H1 (cell line): ENCODE data around the gene IGLL1. TPM values are rescaled to one million over a fixed set of nuclear protein-coding genes. Genes with fewer than 3 reads are reported as not detected.

Source experiments
- CTCF ChIA-PET: fragments of 300-600 bp; sonication (Branson Sonifier 250); formaldehyde crosslinking; loops from one replicate; lab custom pipeline; 2021; ENCODE audit not compliant: partially characterized antibody; lab: Charles Lee
- POLR2A ChIA-PET: fragments of 300-600 bp; sonication (Branson Sonifier 250); formaldehyde crosslinking; loops from one replicate; lab custom pipeline; 2021; ENCODE audit warnings: inconsistent platforms; ENCODE audit not compliant: partially characterized antibody; lab: Charles Lee
- DNase-seq, 2 experiments: peaks; one replicate each; pipeline versions ENCODE4 v3.0.0 to v3.0.0-alpha.2; 2010 to 2022; ENCODE audit warnings: low spot score in 2 of 2, low read depth in 1 of 2, mixed read lengths in 1 of 2
- FAIRE-seq: peaks from 2 replicates; lab custom pipeline; 2011; peaks lifted over from hg19 to GRCh38; lab: Jason Lieb, UNC
- H2AFZ ChIP-seq: 2 replicates; pipeline ENCODE4 v1.8.1; 2012; ENCODE audit warnings: low read length, inconsistent platforms
- H2AK5ac ChIP-seq: 2 replicates; pipeline ENCODE4 v1.6.1; 2013; ENCODE audit warnings: low read depth, low read length
- H2BK120ac ChIP-seq: replicated peaks from 2 replicates; pipeline ENCODE3; 2013; ENCODE audit warnings: low read depth, low read length, inconsistent platforms
- H2BK12ac ChIP-seq: 2 replicates; pipeline ENCODE4 v1.6.1; 2013; ENCODE audit warnings: low read depth, low read length
- H2BK15ac ChIP-seq: 2 replicates; pipeline ENCODE4 v1.6.1; 2013; ENCODE audit warnings: low read length
- H2BK20ac ChIP-seq: 2 replicates; pipeline ENCODE4 v1.6.1; 2013; ENCODE audit warnings: low read length
- H2BK5ac ChIP-seq: 2 replicates; pipeline ENCODE4 v1.6.1; 2013; ENCODE audit warnings: low read depth, low read length
- H3K14ac ChIP-seq: 2 replicates; pipeline ENCODE4 v1.6.1; 2013; ENCODE audit warnings: inconsistent platforms; ENCODE audit not compliant: insufficient read length
- H3K18ac ChIP-seq: 2 replicates; pipeline ENCODE4 v1.6.1; 2013; ENCODE audit warnings: low read length; ENCODE audit errors: extremely low read depth
- H3K23ac ChIP-seq: 2 replicates; pipeline ENCODE4 v1.6.1; 2013; ENCODE audit warnings: inconsistent platforms; ENCODE audit not compliant: insufficient read length
- H3K23me2 ChIP-seq: 2 replicates; pipeline ENCODE4 v1.6.1; 2013; ENCODE audit warnings: low read depth, low read length
- H3K27ac ChIP-seq: 2 replicates; pipeline ENCODE4 v1.6.1; 2011; ENCODE audit warnings: low read depth, low read length, inconsistent platforms
- H3K27me3 ChIP-seq, 4 experiments: replicated peaks in 1 of 4; 1 replicate in 1 of 4; 2 replicates in 3 of 4; pipeline versions ENCODE4 v1.6.1 to v1.8.1; 2011 to 2013; ENCODE audit warnings: low read length in 3 of 4, mild to moderate bottlenecking in 3 of 4, inconsistent platforms in 2 of 4, mixed read lengths in 2 of 4, moderate library complexity in 1 of 4; ENCODE audit not compliant: control insufficient read depth in 3 of 4, insufficient read depth in 3 of 4; ENCODE audit errors: extremely low read depth in 1 of 4
- H3K36me3 ChIP-seq, 4 experiments: 2 replicates each; pipeline versions ENCODE4 v1.6.1 to v1.8.1; 2011 to 2013; ENCODE audit warnings: mild to moderate bottlenecking in 4 of 4, low read length in 3 of 4, moderate library complexity in 2 of 4, control low read depth in 1 of 4, inconsistent platforms in 1 of 4; ENCODE audit not compliant: insufficient read depth in 4 of 4, control insufficient read depth in 2 of 4
- H3K4ac ChIP-seq: replicated peaks from 2 replicates; pipeline ENCODE3; 2013; ENCODE audit warnings: low read length, low read depth, mixed read lengths, inconsistent platforms; ENCODE audit not compliant: insufficient read length
- H3K4me1 ChIP-seq, 4 experiments: replicated peaks in 1 of 4; 1 replicate in 1 of 4; 2 replicates in 3 of 4; pipeline versions ENCODE4 v1.6.1 to v1.8.1; 2011 to 2013; ENCODE audit warnings: low read length in 3 of 4, inconsistent platforms in 2 of 4, mixed read lengths in 1 of 4; ENCODE audit not compliant: insufficient read depth in 4 of 4, control insufficient read depth in 3 of 4
- H3K4me2 ChIP-seq, 2 experiments: 2 replicates each; pipeline versions ENCODE4 v1.6.1 to v1.8.1; 2011 to 2013; ENCODE audit warnings: low read depth in 2 of 2, low read length in 2 of 2, control low read depth in 1 of 2, inconsistent platforms in 1 of 2, mild to moderate bottlenecking in 1 of 2; ENCODE audit not compliant: insufficient read depth in 1 of 2
- H3K4me3 ChIP-seq, 4 experiments: fragments of 200-600, 300-600 bp in 1 of 4; sonication (generic), shearing (Covaris generic), sonication (Bioruptor Twin) in 1 of 4; 2 replicates each; pipeline versions ENCODE4 v1.5.1 to v1.8.1; 2011 to 2016; ENCODE audit warnings: low read length in 4 of 4, low read depth in 3 of 4, control low read depth in 2 of 4, inconsistent platforms in 2 of 4, mild to moderate bottlenecking in 2 of 4, mixed read lengths in 1 of 4, moderate library complexity in 1 of 4; ENCODE audit not compliant: insufficient read depth in 2 of 4; ENCODE audit errors: extremely low read depth in 1 of 4
- H3K56ac ChIP-seq: replicated peaks from 2 replicates; pipeline ENCODE3; 2013; ENCODE audit warnings: low read depth, mild to moderate bottlenecking, mixed read lengths, low read length, inconsistent platforms; ENCODE audit not compliant: insufficient read length
- H3K79me1 ChIP-seq: 2 replicates; pipeline ENCODE4 v1.6.1; 2013; ENCODE audit warnings: low read depth, low read length, control low read depth
- H3K79me2 ChIP-seq, 2 experiments: 2 replicates each; pipeline versions ENCODE4 v1.6.1 to v1.8.1; 2012 to 2013; ENCODE audit warnings: low read length in 2 of 2, mild to moderate bottlenecking in 2 of 2, inconsistent platforms in 1 of 2; ENCODE audit not compliant: insufficient read depth in 2 of 2, control insufficient read depth in 1 of 2
- H3K9ac ChIP-seq, 4 experiments: replicated peaks in 1 of 4; 1 replicate in 1 of 4; 2 replicates in 3 of 4; pipeline versions ENCODE4 v1.6.1 to v1.8.1; 2011 to 2013; ENCODE audit warnings: low read depth in 3 of 4, low read length in 3 of 4, control low read depth in 2 of 4, mild to moderate bottlenecking in 2 of 4, moderate library complexity in 2 of 4, inconsistent platforms in 1 of 4; ENCODE audit errors: extremely low read depth in 1 of 4
- H3K9me3 ChIP-seq, 2 experiments: 2 replicates each; pipeline versions ENCODE4 v1.6.1 to v1.8.1; 2012 to 2013; ENCODE audit warnings: mild to moderate bottlenecking in 2 of 2, moderate library complexity in 2 of 2, control low read depth in 1 of 2, inconsistent platforms in 1 of 2, low read depth in 1 of 2, low read length in 1 of 2, mixed read lengths in 1 of 2; ENCODE audit not compliant: insufficient read depth in 2 of 2
- H4K20me1 ChIP-seq, 2 experiments: replicated peaks in 1 of 2; 2 replicates each; pipeline versions ENCODE3 to v1.8.1; 2011 to 2013; ENCODE audit warnings: inconsistent platforms in 2 of 2, low read length in 2 of 2, mild to moderate bottlenecking in 1 of 2; ENCODE audit not compliant: insufficient read depth in 2 of 2, control insufficient read depth in 1 of 2
- H4K5ac ChIP-seq: 2 replicates; pipeline ENCODE4 v1.6.1; 2013; ENCODE audit warnings: low read length, low read depth, mixed read lengths, inconsistent platforms; ENCODE audit not compliant: insufficient read length
- H4K8ac ChIP-seq: 2 replicates; pipeline ENCODE4 v1.8.0; 2013; ENCODE audit warnings: mild to moderate bottlenecking, moderate library complexity, low read length, inconsistent platforms; ENCODE audit not compliant: insufficient read depth; ENCODE audit errors: extremely low read depth
- H4K91ac ChIP-seq: replicated peaks from 2 replicates; pipeline ENCODE3; 2013; ENCODE audit warnings: low read length, mixed read lengths, inconsistent platforms; ENCODE audit not compliant: insufficient read length
- CBX8 ChIP-seq: fragments of 300-800, 300-1000 bp; sonication (generic); IDR thresholded peaks from 2 replicates; pipeline ENCODE4 v1.7.1; 2016; ENCODE audit warnings: low read depth, low read length, borderline replicate concordance
- EGR1 ChIP-seq: IDR thresholded peaks from 2 replicates; pipeline ENCODE4 v1.6.1; 2011; ENCODE audit warnings: low read depth, low read length, borderline replicate concordance
- GABPA ChIP-seq: IDR thresholded peaks from 2 replicates; pipeline ENCODE4 v1.6.1; 2011; ENCODE audit warnings: mild to moderate bottlenecking, low read length, moderate library complexity, borderline replicate concordance; ENCODE audit not compliant: insufficient read depth
- HDAC2 ChIP-seq, 2 experiments: fragments of 300-600 bp in 1 of 2; sonication (generic) in 1 of 2; IDR thresholded peaks; 2 replicates each; pipeline ENCODE4 v1.6.1; 2011 to 2012; ENCODE audit warnings: low read depth in 2 of 2, low read length in 2 of 2, mild to moderate bottlenecking in 2 of 2, moderate library complexity in 2 of 2, borderline replicate concordance in 1 of 2, inconsistent platforms in 1 of 2
- HDAC6 ChIP-seq: IDR thresholded peaks from one replicate; pipeline ENCODE4 v1.7.1; 2012; ENCODE audit warnings: low read depth, mild to moderate bottlenecking, inconsistent platforms, low read length, moderate library complexity
- KDM5A ChIP-seq: fragments of 200-600 bp; IDR thresholded peaks from 2 replicates; pipeline ENCODE4 v1.7.1; 2012; ENCODE audit warnings: mild to moderate bottlenecking, low read length, inconsistent platforms, mixed read lengths
- POLR2AphosphoS5 ChIP-seq: IDR thresholded peaks from 2 replicates; pipeline ENCODE4 v1.6.1; 2011; ENCODE audit warnings: low read depth, low read length
- RNF2 ChIP-seq: fragments of 200-900, 300-1000 bp; sonication (generic); IDR thresholded peaks from 2 replicates; pipeline ENCODE4 v1.7.1; 2016; ENCODE audit warnings: borderline replicate concordance, low read depth, mild to moderate bottlenecking, antibody characterized with exemption, low read length; ENCODE audit not compliant: poor library complexity, severe bottlenecking; ENCODE audit errors: missing control alignments
- TAF1 ChIP-seq: IDR thresholded peaks from 2 replicates; pipeline ENCODE4 v1.6.1; 2011; ENCODE audit warnings: mild to moderate bottlenecking, low read depth, low read length
- TCF12 ChIP-seq: IDR thresholded peaks from 2 replicates; pipeline ENCODE4 v1.6.1; 2011; ENCODE audit warnings: low read depth, mild to moderate bottlenecking, low read length
- YY1 ChIP-seq: IDR thresholded peaks from 2 replicates; pipeline ENCODE4 v1.6.1; 2011; ENCODE audit warnings: low read depth, mild to moderate bottlenecking, low read length
- whole genome bisulfite sequencing, 2 experiments: shearing (Covaris generic) in 1 of 2; methylation state at CpG; one replicate each; pipeline versions ENCODE4 v1.1.6 to v1.1.7; 2013 to 2015; ENCODE audit warnings: low lambda C conversion rate in 2 of 2, mixed read lengths in 2 of 2, inconsistent platforms in 1 of 2, low coverage in 1 of 2, missing lambda C conversion rate in 1 of 2; ENCODE audit not compliant: insufficient replicate concordance in 2 of 2, insufficient coverage in 1 of 2, insufficient read length in 1 of 2; ENCODE audit errors: extremely low coverage in 1 of 2, missing lambda C conversion rate in 1 of 2; 5-methylcytosine and 5-hydroxymethylcytosine counted together
- polyA plus RNA-seq, 7 experiments: library from polyadenylated mRNA; depleted of rRNA in 3 of 7; stranded (reverse) in 5 of 7; unstranded in 2 of 7; fragments of >200 nt in 5 of 7; fragments of 200-250 nt in 2 of 7; gene quantifications; 1 replicate in 5 of 7; 2 replicates in 1 of 7; 4 replicates in 1 of 7; pipeline versions ENCODE4 v1.2.1 to v1.2.3, GENCODE V29; 2011 to 2013; ENCODE audit warnings: missing spikeins in 2 of 7, mixed read lengths in 2 of 7
- total RNA-seq: library from RNA; stranded (reverse); fragmentation: NEBNext Ultra II Directional; extraction: Animal tissue kit (Norgen Biotek cat#: 25700); gene quantifications from 2 replicates; pipeline ENCODE4 v1.2.1, GENCODE V29; 2021

IGLL1 gene
- total and polyA plus RNA-seq, 2 of the 8 experiments (the other 6 are each of a cell fraction or from before 2014, with no cell fraction given), result not detected

DNA sequence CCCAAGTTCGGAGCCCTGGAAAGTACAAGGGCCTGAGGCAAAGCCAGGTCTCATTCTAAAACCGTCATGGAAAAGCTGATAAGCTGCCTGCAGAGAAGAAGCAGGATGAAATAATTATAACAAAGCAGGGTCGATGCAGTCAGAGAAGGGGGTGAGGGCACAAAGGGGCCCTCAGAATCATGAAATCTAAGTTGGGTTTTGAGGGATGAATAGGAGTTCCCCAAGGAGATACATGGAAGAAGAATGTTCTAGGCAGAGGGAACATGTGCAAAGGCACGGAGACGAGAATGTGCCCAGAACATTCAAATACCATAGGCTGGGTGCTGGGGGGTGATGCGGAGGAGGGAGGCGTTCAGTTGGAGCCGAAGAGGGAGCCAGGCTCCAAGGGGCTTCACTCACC, 25.0 kb downstream of the IGLL1 start:
- TF ChIP-seq HDAC2 (IDR thresholded peaks at IDR 0.05; ENCODE audit: borderline replicate concordance in 1 of 2, low read depth in 2 of 2, low read length in 2 of 2), result no peak
- no peak for TF ChIP-seq GABPA
- no peak for TF ChIP-seq RNF2
- TF ChIP-seq POLR2AphosphoS5, result no peak
- TF ChIP-seq CBX8, result no peak
- no peak for TF ChIP-seq KDM5A
- no peak for TF ChIP-seq TAF1
- no peak for TF ChIP-seq EGR1
- TF ChIP-seq YY1, result no peak
- TF ChIP-seq HDAC6, result no peak
- no peak for TF ChIP-seq TCF12
- Histone ChIP-seq H3K36me3 (no peaks in the 10 kb centered on the region), H4K8ac (no peak overlapping the region), H2AK5ac (no peak overlapping the region), H2BK20ac (no peak overlapping the region), H3K14ac (no peak overlapping the region), H4K91ac (no peak overlapping the region), H2BK12ac (no peak overlapping the region), H3K4me1 (no peaks in the 10 kb centered on the region), H3K79me2 (no peaks in the 10 kb centered on the region), H3K4me3 (no peak overlapping the region), H3K4ac (no peak overlapping the region), H3K27me3 (no peaks in the 10 kb centered on the region; a peak in 2 of 7 replicates), H2BK15ac (no peak overlapping the region), H2BK120ac (no peak overlapping the region), H2AFZ (no peak overlapping the region), H3K4me2 (no peak overlapping the region), H3K27ac (no peak overlapping the region), H4K5ac (no peak overlapping the region), H3K79me1 (no peaks in the 10 kb centered on the region; the same call in 1 of the 2 replicates), H3K9ac (no peak overlapping the region), H3K9me3 (no peaks in the 10 kb centered on the region), H2BK5ac (no peak overlapping the region), H3K18ac (no peak overlapping the region), H4K20me1 (peaks cover 0 to 1% of the 10 kb centered on the region in 2 experiments), H3K23me2 (peaks cover 28% of the 10 kb centered on the region; the same call in 1 of the 2 replicates), H3K56ac (no peak overlapping the region), H3K23ac (no peak overlapping the region)
- no peak for DNase-seq
- ChIA-PET CTCF (interaction anchor here (1.1 to 1.7 kb wide), 3 partner anchors 11 to 28 kb away, joined by 3 to 6 read pairs (median 3); no protein-coding TSS in a partner anchor), POLR2A (no interaction called here)
- WGBS, 2 experiments, result 80% methylated on average over 8 of the region's 8 CpGs; no CpG with 5 or more reads in 1 of the 2 experiments
- no peak for FAIRE-seq
